ENCODE data around the gene PRDX1.

PRDX1 gene

DNA sequence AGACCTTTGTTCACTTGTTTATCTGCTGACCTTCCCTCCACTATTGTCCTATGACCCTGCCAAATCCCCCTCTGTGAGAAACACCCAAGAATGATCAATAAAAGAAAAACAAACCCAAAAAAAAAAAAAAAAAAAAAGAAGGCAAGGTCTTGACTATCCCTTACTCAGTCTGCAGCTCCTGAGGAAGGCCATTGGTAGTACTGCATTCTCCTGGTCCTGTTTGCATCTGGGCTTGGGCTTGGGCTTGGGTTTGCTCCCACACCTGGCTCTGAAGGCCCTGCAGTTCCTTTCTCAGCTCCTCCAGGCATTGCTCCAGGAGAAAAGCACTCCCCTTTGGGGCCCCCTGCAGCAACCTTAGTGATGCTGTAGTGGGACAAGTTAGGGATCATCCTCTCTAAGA is 23.4 kb downstream of the PRDX1 start:
- no peak overlapping the region for H3K27ac ChIP-seq (ENCODE audit: extremely low read depth, low read depth, low read length)
- TF ChIP-seq ZBTB48 (tag by site-specific recombination; IDR thresholded peaks at IDR 0.05): peak; percentile 67
- no peak for TF ChIP-seq HOXD13 (CRISPR knock-in tag; IDR thresholded peaks at IDR 0.05; ENCODE audit: borderline replicate concordance)
- no peak for TF ChIP-seq ZNF843 (tag by site-specific recombination; IDR thresholded peaks at IDR 0.05)
- TF ChIP-seq PRDM4 (tag by site-specific recombination; IDR thresholded peaks at IDR 0.05): no peak
- no peak for TF ChIP-seq ZNF555 (tag by site-specific recombination; conservative IDR thresholded peaks at IDR 0.05)
- ChIA-PET POLR2A (interaction anchor here (4.9 kb wide), 1 partner anchor 23 kb away, joined by 86 read pairs; the partner anchor contains the start of gene PRDX1), CTCF (interaction anchor here (2.8 kb wide), 1 partner anchor 139 kb away, joined by 18 read pairs; no protein-coding TSS in a partner anchor)
- no peaks in the 10 kb centered on the region for H3K4me1 ChIP-seq (ENCODE audit: control insufficient read depth, insufficient read depth, low read length)
- H3K9me3 ChIP-seq (ENCODE audit: control insufficient read depth, insufficient read depth, low read depth, low read length): no peaks in the 10 kb centered on the region
- peaks cover 0 to 27% of the 10 kb centered on the region in 2 experiments; a peak in 2 of 3 replicates for H3K36me3 ChIP-seq (ENCODE audit: control insufficient read depth in 2 of 2, insufficient read depth in 1 of 2, low read length in 2 of 2)
- no peak overlapping the region for H3K4me3 ChIP-seq (ENCODE audit: low read depth, low read length)

DNA sequence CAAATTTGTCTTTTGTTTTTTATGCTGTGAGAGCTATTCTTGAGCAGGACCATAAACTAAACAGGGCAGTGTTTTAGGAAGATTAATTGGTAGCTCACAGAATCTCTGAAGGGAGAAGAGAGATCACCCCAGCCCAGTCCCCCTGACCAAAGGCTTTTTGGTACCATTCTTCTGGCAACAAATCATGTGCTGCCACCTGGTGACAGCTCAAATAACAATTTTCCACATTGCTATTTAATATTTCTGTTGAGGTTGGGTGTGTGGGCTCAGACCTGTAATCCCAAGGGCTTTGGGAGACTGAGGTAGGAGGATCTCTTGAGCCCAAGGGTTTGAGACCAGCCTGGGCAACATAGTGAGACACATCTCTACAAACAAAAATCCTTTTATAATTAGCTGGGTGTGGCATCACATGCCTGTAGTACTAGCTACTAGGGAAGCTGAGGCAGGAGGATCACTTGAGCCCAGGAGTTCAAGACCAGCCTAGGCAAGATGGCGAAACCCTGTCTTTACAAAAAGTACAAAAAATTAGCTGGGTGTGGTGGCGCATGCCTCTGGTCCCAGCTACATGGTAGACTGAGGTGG is 28.5 kb downstream of the PRDX1 start:
- ChIA-PET POLR2A (interaction anchor here (0.6 to 1.3 kb wide), 5 partner anchors 29 to 697 kb away, joined by 3 to 7 read pairs (median 4); partner anchors contain the start of gene PRDX1), CTCF (interaction anchor here (0.6 to 6.3 kb wide), 35 partner anchors 8 to 864 kb away, joined by 3 to 157 read pairs (median 5); partner anchors contain the start of genes HECTD3, MUTYH, TOE1 and UROD)
- Histone ChIP-seq H3K4me1 (ENCODE audit: control insufficient read depth, insufficient read depth, low read length) (no peaks in the 10 kb centered on the region), H3K36me3 (ENCODE audit: control insufficient read depth in 2 of 2, insufficient read depth in 1 of 2, low read length in 2 of 2) (peaks cover 0 to 27% of the 10 kb centered on the region in 2 experiments; a peak in 1 of 3 replicates), H3K4me3 (ENCODE audit: low read depth, low read length) (no peak overlapping the region), H3K27ac (ENCODE audit: extremely low read depth, low read depth, low read length) (no peak overlapping the region), H3K9me3 (ENCODE audit: control insufficient read depth, insufficient read depth, low read depth, low read length) (no peaks in the 10 kb centered on the region)
- peak; percentile 32; the same call in 1 of the 2 replicates for TF ChIP-seq CTCF (tag by site-specific recombination; IDR thresholded peaks at IDR 0.05)
- TF ChIP-seq ZNF121 (tag by site-specific recombination; IDR thresholded peaks at IDR 0.05): 0 out of 2 replicates have a peak, but pooled peaks have one; percentile 6
- peak; percentile 75 for TF ChIP-seq ZNF654 (tag by site-specific recombination; IDR thresholded peaks at IDR 0.05; ENCODE audit: low read depth)
- 0 out of 2 replicates have a peak, but pooled peaks have one; percentile 18 for TF ChIP-seq ZNF660 (tag by site-specific recombination; IDR thresholded peaks at IDR 0.05)
- no peak for TF ChIP-seq ZSCAN30 (tag by site-specific recombination; IDR thresholded peaks at IDR 0.05)
- 0 out of 2 replicates have a peak, but pooled peaks have one; percentile 9 for TF ChIP-seq ZNF623 (tag by site-specific recombination; IDR thresholded peaks at IDR 0.05)
- TF ChIP-seq, protein P1, sequence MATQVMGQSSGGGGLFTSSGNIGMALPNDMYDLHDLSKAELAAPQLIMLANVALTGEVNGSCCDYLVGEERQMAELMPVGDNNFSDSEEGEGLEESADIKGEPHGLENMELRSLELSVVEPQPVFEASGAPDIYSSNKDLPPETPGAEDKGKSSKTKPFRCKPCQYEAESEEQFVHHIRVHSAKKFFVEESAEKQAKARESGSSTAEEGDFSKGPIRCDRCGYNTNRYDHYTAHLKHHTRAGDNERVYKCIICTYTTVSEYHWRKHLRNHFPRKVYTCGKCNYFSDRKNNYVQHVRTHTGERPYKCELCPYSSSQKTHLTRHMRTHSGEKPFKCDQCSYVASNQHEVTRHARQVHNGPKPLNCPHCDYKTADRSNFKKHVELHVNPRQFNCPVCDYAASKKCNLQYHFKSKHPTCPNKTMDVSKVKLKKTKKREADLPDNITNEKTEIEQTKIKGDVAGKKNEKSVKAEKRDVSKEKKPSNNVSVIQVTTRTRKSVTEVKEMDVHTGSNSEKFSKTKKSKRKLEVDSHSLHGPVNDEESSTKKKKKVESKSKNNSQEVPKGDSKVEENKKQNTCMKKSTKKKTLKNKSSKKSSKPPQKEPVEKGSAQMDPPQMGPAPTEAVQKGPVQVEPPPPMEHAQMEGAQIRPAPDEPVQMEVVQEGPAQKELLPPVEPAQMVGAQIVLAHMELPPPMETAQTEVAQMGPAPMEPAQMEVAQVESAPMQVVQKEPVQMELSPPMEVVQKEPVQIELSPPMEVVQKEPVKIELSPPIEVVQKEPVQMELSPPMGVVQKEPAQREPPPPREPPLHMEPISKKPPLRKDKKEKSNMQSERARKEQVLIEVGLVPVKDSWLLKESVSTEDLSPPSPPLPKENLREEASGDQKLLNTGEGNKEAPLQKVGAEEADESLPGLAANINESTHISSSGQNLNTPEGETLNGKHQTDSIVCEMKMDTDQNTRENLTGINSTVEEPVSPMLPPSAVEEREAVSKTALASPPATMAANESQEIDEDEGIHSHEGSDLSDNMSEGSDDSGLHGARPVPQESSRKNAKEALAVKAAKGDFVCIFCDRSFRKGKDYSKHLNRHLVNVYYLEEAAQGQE (tag by site-specific recombination; IDR thresholded peaks at IDR 0.05): no peak
- 0 out of 2 replicates have a peak, but pooled peaks have one; percentile 8 for TF ChIP-seq SP7 (tag by site-specific recombination; IDR thresholded peaks at IDR 0.05)

All from HEK293 (cell line).